GM12892 (cell line): ENCODE measurements around the gene CDK5RAP2.
"Not testable (repeated sequence)": the region's sequence is repeated elsewhere in the genome, so short reads cannot be mapped to it uniquely, and the experiment has no call there.

Experiments used
- DNase-seq: peaks from one replicate; pipeline ENCODE4 v3.0.0; 2011; ENCODE audit not compliant: insufficient read length
- FAIRE-seq: peaks from 2 replicates; lab custom pipeline; 2011; peaks lifted over from hg19 to GRCh38; lab: Jason Lieb, UNC
- POLR2A ChIP-seq: IDR thresholded peaks from 2 replicates; pipeline ENCODE4 v1.6.1; 2011; ENCODE audit warnings: low read depth, low read length, control low read depth
- POLR2AphosphoS5 ChIP-seq: IDR thresholded peaks from 2 replicates; pipeline ENCODE4 v1.6.1; 2011; ENCODE audit warnings: low read depth, low read length, control low read depth
- TAF1 ChIP-seq: IDR thresholded peaks from 2 replicates; pipeline ENCODE4 v1.6.1; 2011; ENCODE audit warnings: low read depth, mild to moderate bottlenecking, control low read depth, low read length, borderline replicate concordance

CDK5RAP2 gene

DNA sequence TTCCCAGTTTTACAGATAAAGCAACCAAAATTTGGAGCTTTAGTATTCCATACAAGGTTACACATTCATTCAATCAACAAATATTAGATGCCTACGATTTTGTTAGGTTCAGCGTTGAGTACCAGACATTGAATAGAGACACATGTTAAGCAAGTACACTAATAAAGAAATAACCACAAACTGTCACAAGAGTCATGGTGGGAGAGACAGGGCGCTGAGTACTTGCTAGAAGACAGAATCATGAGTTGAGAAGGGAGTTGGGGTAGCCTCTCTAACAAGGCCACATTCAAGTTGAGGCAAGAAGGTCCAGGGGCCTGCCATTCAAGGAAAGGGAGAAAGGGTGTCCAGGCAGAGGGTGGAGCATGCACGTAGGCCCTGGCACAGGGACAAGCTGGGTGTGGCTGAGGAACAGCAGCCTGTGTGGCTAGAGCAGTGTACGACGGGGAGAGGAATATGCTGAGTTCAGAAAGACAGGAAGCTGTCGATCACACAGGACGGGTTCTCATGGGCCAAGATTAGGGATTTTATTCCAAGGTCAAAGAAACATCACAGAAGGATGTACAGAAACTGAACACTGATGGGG is 17.0 kb downstream of the CDK5RAP2 start:
- DNase-seq (no peak), FAIRE-seq (no peak)
- no peak for TF ChIP-seq POLR2AphosphoS5

GRCh38 chr9:120561709-120562108 is 18.3 kb downstream of the CDK5RAP2 start:
- no peak for TF ChIP-seq POLR2A
- no peak for TF ChIP-seq POLR2AphosphoS5
- TF ChIP-seq TAF1: no peak
- no peak for DNase-seq
- FAIRE-seq: no peak

GRCh38 chr9:120559546-120559945 is 20.4 kb downstream of the CDK5RAP2 start:
- no peak for TF ChIP-seq POLR2A
- no peak for TF ChIP-seq TAF1
- no peak for TF ChIP-seq POLR2AphosphoS5
- DNase-seq (no peak), FAIRE-seq (no peak)

GRCh38 chr9:120558454-120558853 is 21.5 kb downstream of the CDK5RAP2 start:
- no peak for TF ChIP-seq TAF1
- no peak for TF ChIP-seq POLR2A
- no peak for DNase-seq
- no peak for FAIRE-seq

DNA sequence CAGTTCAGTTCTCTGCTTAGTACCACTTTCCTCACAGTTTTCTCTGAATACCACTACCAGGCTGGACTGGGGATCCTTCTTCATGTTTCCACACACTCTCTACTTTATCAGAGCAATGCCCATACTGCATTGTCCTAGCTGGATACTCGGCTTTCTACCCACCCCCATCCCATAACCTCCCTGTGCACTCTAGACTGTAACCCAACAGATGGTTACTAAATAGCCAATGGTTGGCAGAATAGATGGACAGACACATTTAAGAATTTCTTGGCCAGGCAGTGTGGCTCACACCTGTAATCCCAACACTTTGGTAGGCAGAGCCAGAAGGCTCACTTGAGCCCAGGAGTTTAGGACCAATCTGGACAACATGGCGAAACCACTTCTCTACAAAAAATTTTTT is 22.8 kb downstream of the CDK5RAP2 start:
- FAIRE-seq: no peak
- DNase-seq: no peak
- no peak for TF ChIP-seq POLR2A

DNA sequence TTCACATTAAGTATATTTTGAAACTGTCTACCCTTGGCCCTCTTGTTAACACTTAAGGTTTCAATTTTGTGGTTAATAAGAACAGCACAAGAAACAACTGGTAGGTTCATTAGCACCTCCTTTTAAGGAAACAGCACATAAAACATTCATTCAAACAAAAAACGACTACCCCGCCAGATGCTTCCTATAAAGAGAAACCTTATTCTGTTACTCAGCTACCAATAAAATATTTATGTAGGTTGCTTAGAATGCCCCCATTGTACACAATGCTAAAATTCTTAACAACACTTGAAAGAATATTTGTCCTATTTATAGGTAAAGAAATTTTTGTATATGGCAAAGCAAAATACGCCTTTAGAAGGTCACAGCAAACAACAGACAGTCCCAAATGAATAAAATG is 23.2 kb downstream of the CDK5RAP2 start:
- FAIRE-seq (no peak), DNase-seq (no peak)
- no peak for TF ChIP-seq POLR2AphosphoS5

- FAIRE-seq (no peak), DNase-seq (no peak)
- no peak for TF ChIP-seq TAF1
- no peak for TF ChIP-seq POLR2AphosphoS5
- no peak for TF ChIP-seq POLR2A
These were observed 24.1 kb downstream of the CDK5RAP2 start for GRCh38 chr9:120555839-120556238.

- not testable (repeated sequence) for FAIRE-seq, DNase-seq
These were observed 27.7 kb downstream of the CDK5RAP2 start for GRCh38 chr9:120552210-120552704.

GRCh38 chr9:120545701-120546550 is 34.0 kb downstream of the CDK5RAP2 start:
- no peak for TF ChIP-seq POLR2A
- no peak for TF ChIP-seq TAF1
- no peak for TF ChIP-seq POLR2AphosphoS5
- DNase-seq (no peak), FAIRE-seq (no peak)

DNA sequence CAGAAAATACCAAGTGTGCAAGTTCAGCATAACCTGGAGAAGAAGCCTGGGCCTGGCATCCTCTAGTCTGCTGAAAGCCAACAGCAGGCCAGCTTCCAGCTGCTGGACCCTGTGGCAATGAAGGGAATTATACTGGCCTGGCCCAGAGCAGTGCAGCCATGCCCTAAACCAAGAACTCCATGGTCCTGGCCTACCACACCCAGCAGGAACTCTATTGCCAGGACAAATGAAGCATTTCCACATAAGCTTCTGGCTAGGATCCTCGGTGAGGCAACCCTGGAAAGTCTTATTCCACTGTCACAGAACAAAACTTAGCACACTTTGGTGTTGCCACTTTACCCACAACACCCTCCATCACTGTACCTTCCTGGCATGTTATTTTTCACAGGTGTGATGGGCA is 35.5 kb downstream of the CDK5RAP2 start:
- FAIRE-seq (no peak), DNase-seq (no peak)
- TF ChIP-seq POLR2AphosphoS5: no peak
- no peak for TF ChIP-seq TAF1
- TF ChIP-seq POLR2A: no peak

- no peak for DNase-seq
- FAIRE-seq: no peak
- no peak for TF ChIP-seq POLR2AphosphoS5
- TF ChIP-seq TAF1: no peak
- no peak for TF ChIP-seq POLR2A
These were observed 37.1 kb downstream of the CDK5RAP2 start for GRCh38 chr9:120542701-120543490.

GRCh38 chr9:120541921-120542320 is 38.0 kb downstream of the CDK5RAP2 start:
- TF ChIP-seq TAF1 (no peak), POLR2A (no peak), POLR2AphosphoS5 (no peak)
- DNase-seq: no peak
- FAIRE-seq: no peak

GRCh38 chr9:120539951-120540350 is 40.0 kb downstream of the CDK5RAP2 start:
- no peak for FAIRE-seq
- no peak for DNase-seq
- no peak for TF ChIP-seq TAF1
- TF ChIP-seq POLR2A: no peak
- no peak for TF ChIP-seq POLR2AphosphoS5
